ENCODE results near the gene DDIT3. TPM values are rescaled to one million over a fixed set of nuclear protein-coding genes. Genes with fewer than 3 reads are reported as not detected.
A peak's percentile ranks its signal among the peaks of the same experiment; 100 is the strongest.

Gene DDIT3
- total RNA-seq, 1 experiment from 2014 or later = 14.1 TPM

DNA sequence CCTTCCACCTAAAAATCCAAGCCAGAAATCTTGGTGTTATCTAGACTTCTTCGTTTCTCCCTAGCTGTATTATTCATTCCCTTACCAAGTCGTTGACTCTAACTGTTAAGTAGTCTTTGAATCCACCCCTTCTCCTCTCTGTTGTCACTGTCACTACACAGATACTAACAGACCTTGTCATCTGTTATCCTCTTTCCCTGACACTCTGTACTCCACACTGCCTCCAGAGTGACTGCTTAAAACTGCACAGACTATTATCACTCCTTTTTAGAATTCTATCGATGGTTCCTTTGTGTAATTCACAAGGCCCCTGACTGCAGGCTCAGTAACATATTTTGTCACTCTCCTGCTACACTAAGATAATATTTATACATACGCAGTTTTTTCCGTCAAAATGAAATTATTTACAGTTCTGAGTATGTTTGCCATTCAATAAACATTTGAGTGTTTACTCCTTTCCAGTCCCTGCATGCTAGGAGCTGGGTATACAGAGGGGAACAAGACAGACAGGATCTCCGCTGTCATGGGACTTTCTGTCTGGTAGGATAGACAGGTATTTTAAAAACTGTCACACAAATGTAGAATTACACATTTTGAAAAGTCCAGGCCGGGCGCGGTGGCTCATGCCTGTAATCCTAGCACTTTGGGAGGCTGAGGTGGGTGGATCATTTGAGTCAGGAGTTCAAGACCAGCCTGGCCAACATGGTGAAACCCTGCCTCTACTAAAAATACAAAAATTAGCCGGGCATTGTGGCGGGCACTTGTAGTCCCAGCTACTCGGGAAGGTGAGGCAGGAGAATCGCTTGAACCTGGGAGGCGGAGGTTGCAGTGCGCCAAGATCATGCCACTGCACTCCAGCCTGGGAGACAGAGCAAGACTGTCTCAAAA, 28.7 kb downstream of the DDIT3 start:
- H3K27me3 ChIP-seq (ENCODE audit: insufficient read depth, low read length) = no peaks in the 10 kb centered on the region
- no peak overlapping the region for H3K9ac ChIP-seq (ENCODE audit: extremely low read depth, insufficient read length, low read length)
- H4K20me1 ChIP-seq (ENCODE audit: control insufficient read depth, insufficient read depth, insufficient read length) = no peaks in the 10 kb centered on the region
- peaks cover 5% of the 10 kb centered on the region for H3K23me2 ChIP-seq (ENCODE audit: insufficient read length, low read depth, low read length, poor library complexity, severe bottlenecking)
- no peak overlapping the region for H3K4ac ChIP-seq (ENCODE audit: low read depth, low read length)
- H3K4me1 ChIP-seq (ENCODE audit: insufficient read depth, low read length) = peaks cover 2% of the 10 kb centered on the region; the same call in 1 of the 2 replicates
- H3K27ac ChIP-seq (ENCODE audit: insufficient read length, low read depth, low read length) = no peak overlapping the region
- no peaks in the 10 kb centered on the region for H3K9me3 ChIP-seq (ENCODE audit: control insufficient read depth, low read depth, low read length)
- H3K27ac Mint-ChIP-seq = peak overlapping the region in 1 of 3 experiments; percentile 26; a peak in 2 of 7 replicates
- no peak overlapping the region for H2BK5ac ChIP-seq (ENCODE audit: insufficient read length, low read length)
- no peak overlapping the region for H3K4me2 ChIP-seq (ENCODE audit: insufficient read depth, insufficient read length, low read length)
- no peak overlapping the region for H2BK12ac ChIP-seq (ENCODE audit: insufficient read length, low read depth, low read length)
- no peak overlapping the region for H4K8ac ChIP-seq (replicated peaks; ENCODE audit: insufficient read length, low read depth, low read length)
- DNase-seq = no peak
- no peak overlapping the region for H3K56ac ChIP-seq (ENCODE audit: insufficient read length, low read depth, low read length)
- no peak overlapping the region for H2BK120ac ChIP-seq (ENCODE audit: low read depth, low read length, poor library complexity, severe bottlenecking)
- H2BK20ac ChIP-seq (ENCODE audit: low read depth, low read length, poor library complexity, severe bottlenecking) = no peak overlapping the region
- TF ChIP-seq, protein P1, sequence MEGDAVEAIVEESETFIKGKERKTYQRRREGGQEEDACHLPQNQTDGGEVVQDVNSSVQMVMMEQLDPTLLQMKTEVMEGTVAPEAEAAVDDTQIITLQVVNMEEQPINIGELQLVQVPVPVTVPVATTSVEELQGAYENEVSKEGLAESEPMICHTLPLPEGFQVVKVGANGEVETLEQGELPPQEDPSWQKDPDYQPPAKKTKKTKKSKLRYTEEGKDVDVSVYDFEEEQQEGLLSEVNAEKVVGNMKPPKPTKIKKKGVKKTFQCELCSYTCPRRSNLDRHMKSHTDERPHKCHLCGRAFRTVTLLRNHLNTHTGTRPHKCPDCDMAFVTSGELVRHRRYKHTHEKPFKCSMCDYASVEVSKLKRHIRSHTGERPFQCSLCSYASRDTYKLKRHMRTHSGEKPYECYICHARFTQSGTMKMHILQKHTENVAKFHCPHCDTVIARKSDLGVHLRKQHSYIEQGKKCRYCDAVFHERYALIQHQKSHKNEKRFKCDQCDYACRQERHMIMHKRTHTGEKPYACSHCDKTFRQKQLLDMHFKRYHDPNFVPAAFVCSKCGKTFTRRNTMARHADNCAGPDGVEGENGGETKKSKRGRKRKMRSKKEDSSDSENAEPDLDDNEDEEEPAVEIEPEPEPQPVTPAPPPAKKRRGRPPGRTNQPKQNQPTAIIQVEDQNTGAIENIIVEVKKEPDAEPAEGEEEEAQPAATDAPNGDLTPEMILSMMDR (conservative IDR thresholded peaks at IDR 0.05) = peak; percentile 41; the same call in 2 of the 3 replicates
- peaks cover 8% of the 10 kb centered on the region; the same call in 1 of the 2 replicates for H3K79me2 ChIP-seq (ENCODE audit: insufficient read depth, low read length)
- no CpG with 5 or more reads among the region's 15 CpGs for WGBS (ENCODE audit: extremely low coverage, insufficient read length, low lambda C conversion rate)
- no peak overlapping the region; a peak in 1 of 5 replicates for H3K4me3 Mint-ChIP-seq
- no peaks in the 10 kb centered on the region for H3K79me1 ChIP-seq (ENCODE audit: insufficient read depth, low read depth, low read length, poor library complexity, severe bottlenecking)
- H2AFZ ChIP-seq (ENCODE audit: low read length) = no peak overlapping the region
- H3K36me3 Mint-ChIP-seq (ENCODE audit: insufficient read depth in 1 of 3, low read depth in 3 of 3) = peaks cover 66 to 76% (median 68%) of the 10 kb centered on the region in 3 experiments
- H2BK15ac ChIP-seq (ENCODE audit: low read depth, low read length) = no peak overlapping the region
- no peak overlapping the region for H4K5ac ChIP-seq (ENCODE audit: insufficient read length, low read depth, low read length)
- peaks cover 7 to 8% of the 10 kb centered on the region in 2 experiments for H3K4me1 Mint-ChIP-seq
- H3K18ac ChIP-seq (ENCODE audit: insufficient read length, low read depth, low read length) = no peak overlapping the region
- no peak overlapping the region for H2AK5ac ChIP-seq (ENCODE audit: insufficient read length, low read length)
- no peak overlapping the region for H4K91ac ChIP-seq (ENCODE audit: insufficient read length, low read depth, low read length)
- H3K9me3 Mint-ChIP-seq = peaks cover 6% of the 10 kb centered on the region in 2 experiments; a peak in 4 of 5 replicates
- H3K27me3 Mint-ChIP-seq (ENCODE audit: low read depth) = no peaks in the 10 kb centered on the region
- H3T11ph ChIP-seq (ENCODE audit: low read length) = no peak overlapping the region
- H3K23ac ChIP-seq (ENCODE audit: insufficient read length, low read depth, low read length) = no peak overlapping the region
- no peak overlapping the region for H3K14ac ChIP-seq (ENCODE audit: insufficient read depth, low read length)

Data from H9 (cell line).